ENCODE results near the gene LRRC9. TPM values are rescaled to one million over a fixed set of nuclear protein-coding genes. Genes with fewer than 3 reads are reported as not detected.
A peak's percentile ranks its signal among the peaks of the same experiment; 100 is the strongest.

LRRC9 gene
- total and polyA plus RNA-seq, 2 of the 13 experiments (the other 11 are each of a cell fraction or from before 2014, with no cell fraction given), result 0.08 to 0.18 TPM

DNA sequence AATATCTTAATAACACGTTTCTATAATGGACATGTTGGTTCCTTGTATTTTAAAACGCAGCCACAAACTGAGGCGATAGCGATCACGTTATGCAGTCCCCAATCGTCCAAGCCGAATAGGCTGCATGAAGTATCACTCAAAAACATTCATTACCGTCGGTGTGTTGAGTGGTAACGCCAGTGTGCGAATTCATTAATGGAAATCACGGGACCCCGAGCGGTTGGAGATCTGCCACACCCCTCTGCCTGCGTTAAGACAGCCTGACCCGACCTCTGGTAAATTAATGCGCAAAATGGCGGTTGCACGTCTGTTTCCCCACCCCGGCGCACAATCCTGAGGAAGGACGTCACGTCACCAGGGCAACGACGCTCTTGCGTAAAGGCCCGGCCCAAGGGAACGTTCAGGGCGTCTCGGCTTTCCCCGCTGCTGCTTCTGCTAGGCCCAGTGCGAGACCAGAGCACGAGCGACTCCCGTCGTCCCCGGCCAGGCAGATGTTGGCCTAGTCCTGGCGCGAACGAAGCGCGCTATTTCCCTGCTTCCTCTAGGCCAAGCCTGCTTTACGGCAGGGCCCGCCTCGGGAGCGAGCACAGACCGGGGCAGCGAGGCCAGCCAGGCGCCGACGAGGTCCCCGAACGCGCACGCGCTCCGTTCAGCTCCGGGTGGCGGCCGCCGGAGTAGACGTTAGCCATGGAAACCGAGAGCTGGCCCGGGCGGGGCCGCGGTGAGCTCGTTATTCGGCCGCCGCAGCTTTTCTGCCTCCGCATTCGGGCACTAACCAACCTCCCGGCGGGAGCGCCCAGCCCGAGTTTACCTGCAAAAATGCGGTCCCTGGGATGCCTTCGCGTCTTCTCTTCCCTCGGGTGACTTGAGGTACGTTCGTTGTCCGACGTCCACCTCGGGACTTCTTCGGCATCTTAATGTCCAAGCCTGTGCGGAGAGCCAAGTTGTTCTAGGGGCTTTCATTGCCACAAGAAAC, 171.9 kb downstream of the LRRC9 start, which contains the start of gene PCNX4 (continued):
- TF ChIP-seq EZH2 (conservative IDR thresholded peaks at IDR 0.05; ENCODE audit: low read depth, low read length) (no peak), MYC (CRISPR knock-in tag; IDR thresholded peaks at IDR 0.05; ENCODE audit: borderline replicate concordance) (peak; percentile 93; the same call in 1 of the 2 replicates), KLF11 (CRISPR knock-in tag; IDR thresholded peaks at IDR 0.05) (peak; percentile 91), NFE2L2 (IDR thresholded peaks at IDR 0.05; ENCODE audit: low read length) (no peak), HDAC1 (CRISPR knock-in tag; IDR thresholded peaks at IDR 0.05) (peak; percentile 80), SRF (IDR thresholded peaks at IDR 0.05; ENCODE audit: low read depth, low read length) (no peak), ATAD3A (CRISPR knock-in tag; IDR thresholded peaks at IDR 0.05) (no peak), TSC22D2 (CRISPR knock-in tag; IDR thresholded peaks at IDR 0.05; ENCODE audit: borderline replicate concordance) (peak; percentile 95), ZNF768 (CRISPR knock-in tag; IDR thresholded peaks at IDR 0.05) (peak; percentile 78), ZNF326 (CRISPR knock-in tag; IDR thresholded peaks at IDR 0.05; ENCODE audit: borderline replicate concordance) (no peak), ZNF335 (CRISPR knock-in tag; IDR thresholded peaks at IDR 0.05) (peak; percentile 88; the same call in 1 of the 2 replicates), SAFB2 (CRISPR knock-in tag; IDR thresholded peaks at IDR 0.05; ENCODE audit: borderline replicate concordance, low read depth) (peak; percentile 90), ZNF17 (CRISPR knock-in tag; IDR thresholded peaks at IDR 0.05) (no peak), EEA1 (CRISPR knock-in tag; IDR thresholded peaks at IDR 0.05; ENCODE audit: borderline replicate concordance) (peak; percentile 94; the same call in 1 of the 2 replicates), ETS1 (CRISPR knock-in tag; IDR thresholded peaks at IDR 0.05) (peak; percentile 86; the same call in 1 of the 2 replicates), HOXA3 (CRISPR knock-in tag; IDR thresholded peaks at IDR 0.05) (peak; percentile 99), ZNF720 (CRISPR knock-in tag; IDR thresholded peaks at IDR 0.05) (no peak), ZBTB44 (CRISPR knock-in tag; IDR thresholded peaks at IDR 0.05) (no peak), ZNF678 (CRISPR knock-in tag; IDR thresholded peaks at IDR 0.05) (peak; percentile 94; the same call in 1 of the 2 replicates), ZNF672 (CRISPR knock-in tag; IDR thresholded peaks at IDR 0.05) (no peak), ZNF12 (CRISPR knock-in tag; IDR thresholded peaks at IDR 0.05) (peak; percentile 74), ZZZ3 (CRISPR knock-in tag; IDR thresholded peaks at IDR 0.05; ENCODE audit: borderline replicate concordance) (peak; percentile 98; the same call in 1 of the 2 replicates)
- TF ChIP-seq, protein P1, sequence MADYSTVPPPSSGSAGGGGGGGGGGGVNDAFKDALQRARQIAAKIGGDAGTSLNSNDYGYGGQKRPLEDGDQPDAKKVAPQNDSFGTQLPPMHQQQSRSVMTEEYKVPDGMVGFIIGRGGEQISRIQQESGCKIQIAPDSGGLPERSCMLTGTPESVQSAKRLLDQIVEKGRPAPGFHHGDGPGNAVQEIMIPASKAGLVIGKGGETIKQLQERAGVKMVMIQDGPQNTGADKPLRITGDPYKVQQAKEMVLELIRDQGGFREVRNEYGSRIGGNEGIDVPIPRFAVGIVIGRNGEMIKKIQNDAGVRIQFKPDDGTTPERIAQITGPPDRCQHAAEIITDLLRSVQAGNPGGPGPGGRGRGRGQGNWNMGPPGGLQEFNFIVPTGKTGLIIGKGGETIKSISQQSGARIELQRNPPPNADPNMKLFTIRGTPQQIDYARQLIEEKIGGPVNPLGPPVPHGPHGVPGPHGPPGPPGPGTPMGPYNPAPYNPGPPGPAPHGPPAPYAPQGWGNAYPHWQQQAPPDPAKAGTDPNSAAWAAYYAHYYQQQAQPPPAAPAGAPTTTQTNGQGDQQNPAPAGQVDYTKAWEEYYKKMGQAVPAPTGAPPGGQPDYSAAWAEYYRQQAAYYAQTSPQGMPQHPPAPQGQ (CRISPR knock-in tag; IDR thresholded peaks at IDR 0.05; ENCODE audit: borderline replicate concordance), result no peak; the same call in 1 of the 2 replicates
- TF ChIP-seq, protein P2, sequence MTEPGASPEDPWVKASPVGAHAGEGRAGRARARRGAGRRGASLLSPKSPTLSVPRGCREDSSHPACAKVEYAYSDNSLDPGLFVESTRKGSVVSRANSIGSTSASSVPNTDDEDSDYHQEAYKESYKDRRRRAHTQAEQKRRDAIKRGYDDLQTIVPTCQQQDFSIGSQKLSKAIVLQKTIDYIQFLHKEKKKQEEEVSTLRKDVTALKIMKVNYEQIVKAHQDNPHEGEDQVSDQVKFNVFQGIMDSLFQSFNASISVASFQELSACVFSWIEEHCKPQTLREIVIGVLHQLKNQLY (CRISPR knock-in tag; IDR thresholded peaks at IDR 0.05), result peak; percentile 26; the same call in 1 of the 2 replicates
- TF ChIP-seq, protein P3, sequence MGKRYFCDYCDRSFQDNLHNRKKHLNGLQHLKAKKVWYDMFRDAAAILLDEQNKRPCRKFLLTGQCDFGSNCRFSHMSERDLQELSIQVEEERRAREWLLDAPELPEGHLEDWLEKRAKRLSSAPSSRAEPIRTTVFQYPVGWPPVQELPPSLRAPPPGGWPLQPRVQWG (CRISPR knock-in tag; IDR thresholded peaks at IDR 0.05; ENCODE audit: borderline replicate concordance, low read depth), result no peak

Measured in HepG2 (cell line).